ENCODE data around the gene USP24.

GRCh38 chr1:55140137-55140536, 75.0 kb downstream of the USP24 start:
- TF ChIP-seq TAF1 (IDR thresholded peaks at IDR 0.05; ENCODE audit: borderline replicate concordance, low read depth, low read length) (no peak), POLR2A (IDR thresholded peaks at IDR 0.05; ENCODE audit: low read depth, low read length) (no peak), POLR2AphosphoS5 (IDR thresholded peaks at IDR 0.05; ENCODE audit: low read depth, low read length) (no peak)
